Subcutaneous adipose tissue (tissue), 4 donors: ENCODE data around the gene CDH4. TPM values are rescaled to one million over a fixed set of nuclear protein-coding genes. Genes with fewer than 3 reads are reported as not detected.

Experiments
- CTCF ChIP-seq: fragments of 450-650 bp; IDR thresholded peaks from one replicate; pipeline ENCODE4 v1.5.1; 2016; ENCODE audit warnings: low read depth, mild to moderate bottlenecking, control low read depth, antibody characterized with exemption, moderate library complexity
- total RNA-seq, 4 donors: library from RNA; depleted of rRNA; stranded (reverse); fragments of >200 nt; gene quantifications; one replicate each; pipeline ENCODE4 v1.1.0, GENCODE V29; 2016

CDH4 gene
- total RNA-seq, 4 donors from 2014 or later = not detected

- TF ChIP-seq CTCF = no peak
Measured at GRCh38 chr20:61492065-61492464, 240.0 kb downstream of the CDH4 start.

GRCh38 chr20:61493798-61494305 lies 241.8 kb downstream of the CDH4 start:
- no peak for TF ChIP-seq CTCF

GRCh38 chr20:61494763-61495575 lies 242.9 kb downstream of the CDH4 start:
- TF ChIP-seq CTCF = no peak

GRCh38 chr20:61497029-61497627 lies 245.1 kb downstream of the CDH4 start:
- no peak for TF ChIP-seq CTCF

- TF ChIP-seq CTCF = no peak
Measured at GRCh38 chr20:61499859-61500554, 247.9 kb downstream of the CDH4 start.

- TF ChIP-seq CTCF = no peak
Measured at GRCh38 chr20:61500791-61501321, 248.8 kb downstream of the CDH4 start.

- TF ChIP-seq CTCF = no peak
Measured at GRCh38 chr20:61502433-61502832, 250.4 kb downstream of the CDH4 start.
